Neural progenitor cell (in vitro differentiated cells): ENCODE data around the gene KDM8.

ENCODE experiments used
- CTCF ChIP-seq: fragments of 200-600 bp; sonication (generic); IDR thresholded peaks from 2 replicates; pipeline ENCODE4 v1.5.1; 2017; ENCODE audit warnings: antibody characterized with exemption, mild to moderate bottlenecking
- EZH2 ChIP-seq: fragments of 200-600 bp; sonication (generic); IDR thresholded peaks from 2 replicates; pipeline ENCODE4 v1.6.1; 2017; ENCODE audit warnings: antibody characterized with exemption, mild to moderate bottlenecking, moderate library complexity

DNA sequence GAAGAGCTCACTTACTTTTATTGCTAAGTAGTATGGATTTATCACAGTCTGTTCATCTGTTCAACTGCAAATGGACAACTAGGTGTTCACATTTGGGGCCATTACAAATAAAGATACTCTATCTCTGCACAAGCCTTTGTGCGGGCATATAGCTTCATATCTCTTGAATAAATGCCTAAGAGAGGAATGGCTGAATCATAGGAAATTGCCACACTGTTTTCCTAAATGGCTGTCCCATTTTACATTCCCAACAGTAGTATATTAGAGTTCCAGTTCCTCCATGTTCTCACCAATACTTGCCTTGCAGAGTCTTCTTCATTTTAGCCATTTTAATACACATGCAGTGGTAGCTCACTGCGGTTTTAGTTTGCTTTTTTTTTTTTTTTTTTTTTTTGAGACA, 44.7 kb downstream of the KDM8 start:
- no peak for TF ChIP-seq CTCF
- no peak for TF ChIP-seq EZH2
